Activated CD4-positive, alpha-beta T cell treated with anti-CD3 and anti-CD28 coated beads, Interleukin-2, amount 50 U/mL, for 24 hours (primary cell): ENCODE measurements around the gene KLK12.

Experiments
- DNase-seq, 2 donors: peaks; one replicate each; pipeline ENCODE4 v3.0.0-alpha.2; 2020; ENCODE audit warnings: low read depth in 1 of 2, low spot score in 1 of 2

The KLK12 gene

GRCh38 chr19:51055866-51056265 lies 21.1 kb upstream of the KLK12 start:
- no peak for DNase-seq

DNA sequence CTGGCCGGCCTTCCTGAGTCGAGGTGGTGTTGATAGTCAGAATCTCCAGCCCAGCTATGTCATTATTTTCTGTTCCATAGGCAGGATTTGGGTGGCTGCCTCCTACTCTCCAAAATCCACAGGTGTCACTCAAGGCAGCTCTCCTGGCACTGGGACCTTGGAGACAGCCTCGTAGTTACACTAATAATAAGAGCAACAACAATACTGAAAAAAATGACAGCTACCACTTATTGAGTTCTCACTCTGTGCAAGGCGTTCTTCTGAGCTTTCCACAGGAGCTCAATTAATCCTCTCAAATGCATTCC lies 12.2 kb upstream of the KLK12 start:
- no peak for DNase-seq

DNA sequence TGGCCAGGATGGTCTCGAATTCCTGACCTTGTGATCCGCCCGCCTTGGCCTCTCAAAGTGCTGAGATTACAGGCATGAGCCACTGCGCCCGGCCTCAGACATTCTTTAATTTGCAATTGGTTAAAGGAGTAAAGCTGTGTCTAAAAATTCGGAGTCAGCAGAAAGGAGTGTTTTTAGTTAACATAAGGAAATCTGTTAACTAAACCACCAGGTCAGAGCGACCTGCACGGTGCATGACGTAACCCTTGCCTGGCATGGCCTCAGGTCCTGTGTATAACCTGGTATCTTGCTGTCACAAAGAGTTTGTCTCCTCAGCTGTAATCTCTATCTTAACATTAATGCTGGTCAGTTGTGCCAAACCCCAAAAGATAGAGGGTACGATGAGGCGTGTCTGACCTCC lies 9.5 kb upstream of the KLK12 start:
- no peak for DNase-seq

GRCh38 chr19:51043497-51043896 lies 8.7 kb upstream of the KLK12 start:
- DNase-seq = no peak

DNA sequence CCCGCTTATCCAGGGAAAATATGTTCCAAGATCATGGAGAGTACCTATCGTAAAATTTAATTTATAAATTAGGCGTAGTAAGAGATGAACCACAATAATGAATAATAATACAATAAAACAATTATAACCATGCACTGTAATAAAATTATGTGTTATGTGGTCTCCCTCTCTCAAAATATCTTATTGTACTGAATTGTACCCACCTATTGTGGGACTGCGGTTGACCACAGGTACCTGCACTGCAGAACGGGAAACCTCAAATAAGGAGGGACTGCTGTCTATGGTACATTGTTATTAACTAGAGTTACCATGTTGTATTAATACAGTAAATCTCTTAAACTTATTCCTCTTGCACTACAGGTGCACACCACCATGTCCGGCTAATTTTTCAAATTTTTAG lies 5.3 kb upstream of the KLK12 start:
- no peak for DNase-seq

GRCh38 chr19:51036519-51036918 lies 1.7 kb upstream of the KLK12 start:
- no peak for DNase-seq

DNA sequence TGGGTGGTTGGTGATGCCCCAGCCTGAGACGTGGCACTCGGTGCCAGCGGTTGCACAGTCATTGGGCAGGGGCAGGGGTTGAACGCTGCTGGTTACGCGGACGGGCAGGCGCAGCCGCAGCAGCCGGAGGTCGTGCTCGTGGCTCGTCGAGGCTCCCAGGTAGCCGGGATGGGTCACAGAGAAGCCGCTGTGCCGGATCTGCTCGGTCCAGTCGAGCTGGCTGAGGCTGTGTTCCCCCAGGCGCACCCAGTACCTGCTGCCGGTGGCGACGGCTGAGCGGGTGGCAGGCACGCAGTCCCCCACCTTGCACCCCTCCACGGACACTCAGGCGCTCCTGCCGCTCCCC lies 2.9 kb downstream of the KLK12 start:
- DNase-seq = no peak

GRCh38 chr19:51031220-51031879 lies 3.5 kb downstream of the KLK12 start:
- no peak for DNase-seq

DNA sequence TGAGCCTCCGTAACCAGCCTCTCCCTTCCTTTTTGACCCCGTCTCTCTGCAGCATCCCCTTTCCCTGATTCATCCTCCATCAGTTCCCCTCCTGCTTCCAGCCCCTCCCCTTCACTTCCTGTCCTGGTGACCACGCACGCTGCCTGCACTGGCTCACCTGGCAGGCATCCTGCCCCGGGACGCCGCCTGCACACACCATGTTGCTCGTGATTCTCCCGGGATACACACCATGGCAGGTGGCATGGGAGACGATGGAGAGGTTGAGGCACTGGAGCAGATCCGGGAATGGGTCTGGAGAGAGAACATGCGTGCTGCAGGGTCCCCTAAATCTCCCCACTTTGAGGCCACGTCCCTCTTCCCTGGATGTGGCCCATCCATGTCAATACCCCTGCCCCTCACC lies 4.2 kb downstream of the KLK12 start:
- DNase-seq = no peak

DNA sequence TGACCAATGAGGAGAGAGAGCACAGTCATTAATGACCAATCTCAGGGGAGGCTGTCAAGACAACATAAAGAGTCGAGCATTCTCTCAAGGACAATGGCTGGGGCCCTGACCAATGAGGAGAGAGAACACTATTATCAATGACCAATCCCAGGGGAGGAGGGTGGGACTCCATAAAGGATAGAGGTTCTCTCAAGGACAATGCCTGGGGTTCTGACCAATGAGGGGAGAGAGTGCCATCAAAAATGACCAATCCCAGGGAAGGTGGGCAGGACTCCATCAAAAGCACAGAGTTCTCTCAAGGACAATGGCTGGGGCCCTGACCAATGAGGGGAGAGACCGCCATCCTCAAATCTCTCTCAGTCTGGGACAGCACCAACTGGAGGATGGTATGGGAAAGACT lies 5.1 kb downstream of the KLK12 start:
- DNase-seq = no peak

- no peak for DNase-seq
Observed at GRCh38 chr19:51027873-51028272, 6.9 kb downstream of the KLK12 start.

DNA sequence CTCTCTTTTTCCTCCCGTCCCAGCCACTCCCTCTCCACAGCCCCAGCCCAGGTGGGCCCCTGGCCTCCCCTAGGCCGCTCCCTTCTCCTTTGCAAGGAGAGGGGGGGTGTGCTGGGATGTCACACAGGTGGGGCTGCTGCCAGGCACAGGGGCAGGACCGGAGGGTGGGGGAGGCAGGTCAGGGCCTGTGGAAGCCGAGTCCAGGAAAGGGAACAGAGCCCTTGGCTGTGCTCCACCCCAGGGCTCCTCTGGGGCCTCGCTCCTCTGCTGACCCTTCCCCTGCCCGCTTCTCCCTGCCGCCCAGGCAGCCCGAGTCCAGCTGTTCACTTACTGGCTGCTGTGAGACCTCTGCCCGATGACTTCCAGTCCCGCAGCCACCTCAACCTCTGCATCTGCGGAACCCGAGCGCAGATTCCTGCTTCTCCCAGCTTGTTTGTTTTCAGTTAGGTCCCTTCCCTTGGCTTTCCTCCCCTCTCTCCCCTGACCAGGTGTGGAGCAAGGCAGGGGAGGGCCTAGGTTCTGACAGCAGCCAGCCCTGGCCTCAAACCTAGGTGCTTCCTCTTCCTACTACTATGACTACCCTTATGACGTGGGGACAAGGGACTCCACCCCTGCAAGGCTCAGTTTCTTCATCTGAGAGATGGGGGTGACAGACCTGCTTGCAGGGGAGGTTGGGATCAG lies 7.5 kb downstream of the KLK12 start:
- no peak for DNase-seq

- DNase-seq = no peak
Observed at GRCh38 chr19:51026554-51026831, 8.3 kb downstream of the KLK12 start, which contains the start of gene KLK11. TSS of gene KLK11 (minus strand) at chr19:51026616. CDS start at chr19:51025631, 985 bp downstream.

GRCh38 chr19:51025809-51026553 lies 8.8 kb downstream of the KLK12 start:
- no peak for DNase-seq

DNA sequence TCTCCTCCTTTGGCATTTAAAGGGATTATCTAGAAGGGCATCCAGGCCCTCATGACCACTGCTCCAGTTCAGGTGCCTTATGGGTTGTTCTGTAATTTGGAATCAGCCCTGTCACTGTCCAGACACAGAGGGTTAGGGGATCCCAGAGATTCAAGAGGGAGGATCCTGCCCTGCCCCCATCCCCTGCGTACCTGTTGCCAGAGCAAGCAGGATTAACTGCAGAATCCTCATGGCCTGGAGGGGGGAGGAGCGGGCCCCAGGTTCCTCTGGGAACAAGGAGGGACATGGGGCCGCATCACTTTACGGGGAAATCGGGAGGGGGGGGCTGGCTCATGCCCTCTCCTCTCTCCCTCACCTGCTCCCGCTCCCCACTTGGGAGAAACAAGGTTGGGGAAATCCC lies 9.4 kb downstream of the KLK12 start:
- no peak for DNase-seq

DNA sequence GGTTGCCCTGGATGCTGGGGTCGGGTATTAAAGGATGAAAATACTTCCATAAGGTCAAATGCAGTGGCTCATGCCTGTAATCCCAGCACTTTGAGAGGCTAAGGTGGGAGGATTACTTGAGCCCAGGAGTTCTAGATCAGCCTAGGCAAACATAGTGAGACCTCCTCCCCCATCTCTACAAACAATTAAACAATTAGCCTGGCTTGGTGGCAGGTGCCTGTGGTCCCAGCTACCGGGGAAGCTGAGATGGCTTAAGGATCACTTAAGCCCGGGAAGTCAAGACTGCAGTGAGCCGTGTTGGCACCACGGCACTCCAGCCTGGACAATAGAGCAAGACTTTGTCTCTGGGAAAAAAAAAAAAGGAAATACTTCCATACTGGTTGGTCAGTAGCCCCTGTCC lies 9.9 kb downstream of the KLK12 start:
- no peak for DNase-seq

GRCh38 chr19:51023946-51024345 lies 10.9 kb downstream of the KLK12 start:
- DNase-seq = no peak

- no peak for DNase-seq
Observed at GRCh38 chr19:51022526-51022925, 12.3 kb downstream of the KLK12 start.

DNA sequence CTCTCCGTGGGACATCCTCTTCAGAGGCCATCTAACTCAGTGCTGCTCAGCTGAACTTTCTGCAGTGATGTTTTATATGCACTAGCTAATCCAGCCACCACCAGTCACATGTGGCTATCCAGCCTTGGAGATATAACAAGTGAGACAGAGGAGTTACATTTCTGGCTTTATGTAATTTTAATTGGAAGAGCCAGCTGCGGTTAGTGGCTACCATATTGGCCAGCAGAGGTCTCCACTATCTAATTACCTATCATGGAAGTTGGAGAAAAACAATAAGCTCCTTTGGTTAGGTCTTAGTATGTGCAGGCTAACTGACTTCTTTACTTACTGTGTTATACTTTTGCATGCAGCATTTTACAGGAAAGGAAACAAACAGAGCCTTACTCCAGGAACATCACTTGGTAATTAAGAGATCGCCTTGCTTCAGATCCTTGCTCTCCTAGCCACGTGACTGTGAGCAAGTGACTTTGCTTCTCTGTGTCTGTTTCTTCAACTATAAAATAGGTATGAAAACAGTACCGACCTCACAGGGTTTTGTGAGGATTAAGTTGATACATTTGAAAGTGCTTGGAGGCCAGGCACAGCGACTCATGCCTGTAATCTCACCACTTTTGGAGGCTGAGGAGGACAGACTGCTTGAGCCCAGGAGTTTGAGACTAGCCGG lies 13.7 kb downstream of the KLK12 start:
- no peak for DNase-seq

DNA sequence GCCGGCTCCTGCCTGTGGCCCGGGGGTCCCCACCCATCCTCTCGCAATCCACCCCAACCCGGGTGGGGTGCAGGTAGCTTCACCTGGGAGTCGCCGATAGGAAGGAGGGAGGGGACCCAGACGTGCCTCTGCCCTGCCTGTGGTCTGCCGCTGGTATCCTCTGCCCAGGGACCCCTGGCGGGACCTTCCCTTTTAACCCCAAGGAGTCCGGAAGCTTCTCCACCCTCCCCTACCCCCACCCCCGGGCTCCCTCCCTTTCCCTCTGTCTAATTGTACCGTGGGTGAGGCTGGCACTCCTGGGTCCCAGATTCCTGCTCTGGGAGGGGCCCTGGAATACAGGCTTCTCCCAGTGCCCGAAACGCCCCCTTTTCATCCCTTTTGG lies 15.3 kb downstream of the KLK12 start, which contains the start of gene KLK10:
Gene KLK10 (minus strand): TSS at position 166 of the 382 bp plus-strand sequence. CDS start 579 bp downstream, outside the sequence.
- DNase-seq = no peak

- no peak for DNase-seq
Observed at GRCh38 chr19:51018745-51019543, 15.9 kb downstream of the KLK12 start.
